SK-MEL-5 (cell line): ENCODE data around the gene ZMYM2. TPM values are rescaled to one million over a fixed set of nuclear protein-coding genes. Genes with fewer than 3 reads are reported as not detected.

ENCODE experiments used
- DNase-seq: peaks from one replicate; pipeline ENCODE4 v3.0.0-alpha.2; 2016; ENCODE audit warnings: low read depth, low spot score
- in situ Hi-C: cut with HindIII; loops from 2 replicates; pipeline ENCODE4 v1.10.0; 2016; ENCODE audit warnings: low sequenced_read_pairs, high pct_unique_total_duplicates, low pct_unique_long_range_greater_than_20kb
- total RNA-seq: library from RNA; depleted of rRNA; stranded (reverse); fragments of >200 nt; shearing (Covaris generic); gene quantifications from 2 replicates; pipeline ENCODE4 v1.2.3, GENCODE V29; 2014

The ZMYM2 gene
- total RNA-seq, 1 experiment from 2014 or later = 84.6 TPM

DNA sequence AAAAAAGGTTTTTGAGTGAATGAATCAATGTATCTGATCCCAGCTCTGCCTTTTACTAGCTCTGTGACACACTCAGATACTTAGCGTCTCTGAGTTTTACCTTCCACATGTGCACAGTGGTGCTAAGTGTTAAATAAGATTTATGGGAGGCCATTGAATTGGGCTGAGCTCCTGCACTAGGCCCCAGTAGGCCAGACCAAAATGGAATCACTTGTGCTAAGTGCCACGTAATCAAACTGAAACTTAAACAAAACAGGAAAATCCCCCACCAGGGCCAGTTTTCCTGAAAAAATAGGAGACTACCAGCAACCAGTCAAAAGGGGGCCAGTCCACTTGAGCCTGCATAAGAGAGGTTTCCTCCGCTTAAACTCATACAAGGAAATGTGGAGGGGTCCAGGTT, 161.4 kb downstream of the ZMYM2 start:
- in situ Hi-C loops = no loop called here
- DNase-seq = no peak

DNA sequence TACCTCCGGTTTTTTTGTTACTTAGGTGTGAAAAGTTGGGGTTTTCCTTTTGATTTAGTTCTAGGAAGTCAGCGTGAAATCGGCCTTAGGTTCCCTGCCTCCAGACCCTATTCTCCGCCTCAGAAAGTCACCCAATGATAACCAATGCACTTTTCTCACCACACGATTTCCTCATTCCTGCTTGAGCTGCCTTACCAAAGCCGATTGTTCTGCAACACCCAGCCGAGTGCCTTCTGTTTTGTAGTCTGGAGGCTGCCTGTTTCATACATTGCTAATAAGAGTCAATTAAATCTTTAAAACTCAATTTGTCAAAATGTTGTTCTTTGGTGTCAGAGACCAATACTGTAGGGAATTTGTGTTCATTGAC, 162.6 kb downstream of the ZMYM2 start:
- in situ Hi-C loops = no loop called here

DNA sequence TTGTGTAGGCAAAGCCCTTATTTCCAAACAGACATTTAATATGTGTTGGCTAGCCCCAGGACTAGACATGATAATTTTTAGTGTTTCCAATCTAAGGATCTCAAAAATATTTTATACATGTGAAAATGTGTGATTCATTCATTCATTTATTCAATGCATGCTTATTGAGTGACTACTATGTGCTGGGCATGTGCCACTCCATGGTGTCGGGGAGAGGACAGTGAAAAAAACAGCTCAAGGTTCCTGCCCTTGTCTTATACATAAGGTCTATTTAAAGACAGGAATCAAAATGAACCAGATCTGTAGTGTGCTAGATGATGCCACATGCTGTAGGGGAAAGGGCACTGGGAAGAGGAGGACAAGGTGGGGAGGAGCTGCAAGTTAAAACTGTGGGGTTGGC, 165.8 kb downstream of the ZMYM2 start:
- in situ Hi-C loops = no loop called here

More for the DNA sequence above, 162.6 kb downstream of the ZMYM2 start:
- peak; percentile 30 for DNase-seq

DNA sequence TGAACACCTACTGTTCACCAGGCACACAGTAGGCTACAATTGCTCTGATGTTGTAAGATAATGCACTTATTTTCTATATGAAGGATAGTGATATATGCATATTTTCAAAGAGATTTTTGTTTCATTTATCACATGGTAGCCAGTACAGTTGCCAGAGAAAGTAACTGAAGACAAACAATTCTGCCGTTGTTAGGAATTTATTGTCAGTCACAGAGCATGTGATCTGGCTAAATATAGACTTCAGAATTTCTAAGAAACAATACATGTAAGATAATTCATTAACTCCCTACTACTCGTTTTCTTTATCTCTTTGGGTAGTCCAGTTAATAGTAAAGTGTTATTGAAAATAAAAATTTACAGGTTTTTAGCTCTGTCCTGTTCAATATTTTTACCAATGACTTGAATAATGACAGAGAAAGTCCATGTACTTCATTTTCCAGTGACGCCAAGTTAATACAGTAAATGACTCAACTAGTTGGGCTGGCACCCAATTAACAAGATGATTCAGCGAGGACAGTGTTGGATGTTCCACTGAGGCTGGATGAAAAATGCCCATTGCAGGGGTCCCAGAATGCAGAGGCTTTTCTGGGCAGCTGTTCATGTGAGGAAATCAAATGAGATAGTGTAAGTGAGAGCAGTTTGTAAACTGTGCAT, 166.7 kb downstream of the ZMYM2 start:
- in situ Hi-C loops = no loop called here
- DNase-seq = peak; percentile 94

More for the DNA sequence above, 165.8 kb downstream of the ZMYM2 start:
- peak; percentile 16 for DNase-seq

DNA sequence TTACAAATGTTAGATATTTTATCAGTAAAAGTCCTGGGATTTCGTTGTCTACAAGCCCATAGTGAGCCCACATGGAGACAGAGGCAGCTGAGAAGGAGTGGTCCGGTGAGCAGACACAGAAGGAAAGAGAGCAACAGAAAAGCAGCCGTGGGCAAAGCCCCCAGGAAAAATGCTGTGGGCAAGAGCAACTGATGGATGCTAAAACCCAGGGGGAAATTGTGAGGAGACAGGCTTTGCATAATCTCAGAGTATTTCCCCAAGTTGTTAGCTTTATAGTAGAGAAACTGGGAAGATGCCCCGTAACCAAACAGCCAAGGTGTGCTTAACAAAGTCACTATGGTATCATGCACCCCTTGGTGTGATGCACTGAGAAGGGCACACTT, 167.2 kb downstream of the ZMYM2 start:
- no peak for DNase-seq
- in situ Hi-C loops = no loop called here

DNA sequence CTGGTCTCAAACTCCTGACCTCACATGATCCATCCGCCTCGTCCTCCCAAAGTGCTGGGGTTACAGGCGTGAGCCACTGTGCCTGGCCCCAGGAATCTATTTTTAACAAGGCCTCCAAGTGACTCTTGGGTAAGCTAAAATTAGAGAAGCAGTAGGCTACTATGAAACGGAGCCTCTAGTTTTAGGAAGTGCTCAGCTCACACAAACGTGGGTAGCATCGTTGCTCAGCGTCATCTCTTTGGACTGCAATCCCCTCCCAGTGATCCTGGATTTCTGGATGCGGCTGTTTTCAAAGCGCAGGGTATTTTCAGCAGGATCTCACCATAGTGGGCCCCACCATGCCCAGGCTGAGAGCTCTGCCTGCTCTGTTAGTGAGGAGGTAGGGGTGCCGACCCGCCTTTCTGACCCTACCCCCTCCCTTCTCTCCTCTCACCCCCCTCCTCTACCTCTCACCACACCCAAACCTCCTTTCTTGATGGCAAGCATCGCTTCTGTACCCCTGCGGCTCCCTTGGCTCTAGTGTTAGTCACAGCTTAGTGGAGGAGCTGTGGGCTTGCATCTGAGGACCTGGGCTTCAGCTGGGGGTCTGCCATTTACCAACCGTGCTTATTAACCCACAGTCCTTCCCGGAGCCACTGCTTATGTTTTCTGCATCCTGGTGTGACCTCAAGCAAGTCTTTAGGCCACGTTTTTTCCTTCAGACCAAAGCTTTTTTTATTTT, 168.2 kb downstream of the ZMYM2 start:
- in situ Hi-C loops = no loop called here

DNA sequence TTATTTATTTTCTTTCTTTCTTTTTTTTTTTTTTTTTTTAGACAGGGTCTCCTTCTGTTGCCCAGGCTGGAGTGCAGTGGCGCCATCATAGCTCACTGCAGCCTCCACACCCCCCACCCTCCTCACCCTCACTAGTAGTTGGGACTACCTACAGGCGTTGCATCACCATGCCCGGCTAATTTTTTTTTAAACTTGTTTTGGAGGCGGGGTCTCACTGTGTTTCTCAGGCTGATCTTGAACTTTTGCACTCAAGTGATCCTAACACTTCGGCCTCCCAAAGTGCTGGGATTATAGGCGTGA, 168.7 kb downstream of the ZMYM2 start:
- in situ Hi-C loops = no loop called here
- peak; percentile 54 for DNase-seq

More for the DNA sequence above, 168.2 kb downstream of the ZMYM2 start:
- peak; percentile 16 for DNase-seq

DNA sequence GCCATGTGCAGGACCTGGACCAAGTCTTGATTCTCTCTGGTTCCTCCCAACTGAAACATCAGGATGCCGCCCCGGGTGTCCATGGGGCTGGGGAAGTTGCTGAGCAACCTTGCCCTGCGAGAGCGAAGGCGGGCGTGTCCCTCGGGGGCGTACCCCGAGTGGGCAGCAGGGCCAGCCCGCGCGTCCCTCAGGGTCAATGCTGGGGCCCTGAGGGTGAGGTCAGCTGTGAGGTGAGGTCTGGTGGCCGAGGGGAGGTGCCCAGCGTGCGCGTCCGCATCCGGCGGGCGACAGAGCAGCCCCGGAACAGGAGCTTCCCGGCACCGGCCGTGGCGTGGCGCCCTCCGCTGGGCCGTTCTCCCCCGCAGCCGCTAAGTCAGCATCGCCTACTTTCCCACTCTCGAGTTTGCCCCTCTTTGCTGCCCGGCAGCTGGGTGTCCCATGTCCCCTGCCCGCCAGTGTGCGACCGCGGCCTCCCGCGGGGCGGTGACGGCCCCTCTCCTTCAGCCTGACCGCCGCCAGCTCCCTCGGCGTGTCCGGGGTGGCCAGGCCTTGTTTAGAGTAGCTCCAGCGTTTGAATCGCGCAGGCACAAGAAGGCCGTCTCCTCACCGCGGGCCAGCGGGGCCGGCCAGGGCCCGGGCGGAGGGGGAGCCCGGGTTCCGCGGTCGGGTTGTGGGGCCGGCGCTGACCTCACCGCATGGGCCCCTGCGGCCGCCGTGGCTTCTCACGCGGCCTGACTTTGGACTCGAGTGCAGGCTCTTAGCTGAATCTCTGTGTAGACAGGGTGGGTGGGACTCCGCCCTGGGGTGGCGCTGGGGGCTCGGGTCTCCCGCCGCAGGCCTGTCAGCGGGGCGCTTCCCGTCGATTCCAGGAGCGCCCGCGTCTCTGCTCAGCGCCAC, 169.3 kb downstream of the ZMYM2 start:
- in situ Hi-C loops = no loop called here
- DNase-seq = peak; percentile 59

DNA sequence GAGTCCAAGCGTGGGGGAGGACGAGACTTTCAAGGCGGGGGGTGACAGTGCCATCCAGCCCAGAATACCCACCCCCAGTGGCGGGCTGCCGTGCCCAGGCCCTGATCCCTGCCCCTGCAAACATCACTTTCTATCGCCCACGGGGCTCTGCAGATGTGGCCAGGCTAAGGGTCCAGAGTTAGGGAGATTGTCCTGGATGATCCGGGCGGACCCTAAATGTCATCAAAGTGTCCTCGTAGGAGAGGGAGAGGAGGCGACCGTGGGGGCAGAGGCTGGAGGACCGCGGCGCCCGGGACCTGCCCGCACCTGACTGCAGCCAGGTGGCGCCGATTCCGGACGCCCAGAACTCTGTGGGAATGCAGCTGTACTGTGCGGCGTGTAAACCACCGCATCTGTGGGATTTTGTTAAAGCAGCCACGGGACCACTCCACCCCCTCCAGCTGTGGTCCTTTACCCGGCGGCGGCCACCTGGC, 170.0 kb downstream of the ZMYM2 start:
- DNase-seq = no peak
- in situ Hi-C loops = no loop called here

DNA sequence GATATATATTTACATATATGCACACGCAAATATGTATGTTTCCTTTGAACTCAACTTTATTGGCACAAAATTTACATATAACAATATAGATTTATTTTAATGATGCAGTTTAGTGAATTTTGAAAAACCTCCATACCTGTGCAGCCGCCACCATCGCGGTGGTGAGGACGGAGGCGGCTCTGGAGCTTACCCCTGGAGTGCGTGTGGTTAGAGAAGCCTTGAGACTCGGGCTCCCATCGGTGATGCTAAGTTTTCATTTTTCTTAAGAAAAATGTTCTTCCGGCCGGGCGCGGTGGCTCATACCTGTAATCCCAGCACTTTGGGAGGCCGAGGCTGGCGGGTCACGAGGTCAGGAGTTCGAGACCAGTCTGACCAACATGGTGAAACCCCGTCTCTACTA, 170.5 kb downstream of the ZMYM2 start:
- DNase-seq = no peak
- in situ Hi-C loops = no loop called here

DNA sequence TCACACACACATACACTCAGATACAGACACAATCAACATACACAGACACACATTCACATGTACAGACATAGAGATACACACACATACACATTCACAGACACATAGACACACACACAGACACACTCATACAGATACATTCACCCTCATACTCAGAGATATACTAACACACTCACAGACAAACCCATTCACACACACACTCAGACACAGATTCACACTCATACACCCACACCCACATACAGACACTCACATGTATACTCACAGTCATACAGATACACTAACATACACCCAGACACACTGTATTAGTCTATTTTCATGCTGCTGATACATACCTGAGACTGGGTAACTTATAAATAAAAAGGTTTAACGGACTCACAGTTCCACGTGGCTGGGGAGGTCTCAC, 171.5 kb downstream of the ZMYM2 start:
- DNase-seq = no peak
- in situ Hi-C loops = no loop called here

DNA sequence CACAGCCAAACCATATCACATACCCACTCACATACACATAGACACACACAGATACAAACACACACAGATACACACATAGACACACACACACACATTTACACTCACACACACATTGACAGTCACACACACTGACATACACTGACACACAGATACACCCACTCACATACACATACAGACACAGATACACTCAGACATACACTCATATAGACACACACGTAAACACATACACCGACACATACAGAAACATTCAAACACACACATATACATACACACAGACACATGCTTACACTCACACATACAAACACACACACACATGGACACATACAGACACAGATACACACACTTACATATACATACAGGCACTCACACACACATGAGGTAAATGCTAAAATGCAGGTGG, 172.1 kb downstream of the ZMYM2 start:
- in situ Hi-C loops = no loop called here

DNA sequence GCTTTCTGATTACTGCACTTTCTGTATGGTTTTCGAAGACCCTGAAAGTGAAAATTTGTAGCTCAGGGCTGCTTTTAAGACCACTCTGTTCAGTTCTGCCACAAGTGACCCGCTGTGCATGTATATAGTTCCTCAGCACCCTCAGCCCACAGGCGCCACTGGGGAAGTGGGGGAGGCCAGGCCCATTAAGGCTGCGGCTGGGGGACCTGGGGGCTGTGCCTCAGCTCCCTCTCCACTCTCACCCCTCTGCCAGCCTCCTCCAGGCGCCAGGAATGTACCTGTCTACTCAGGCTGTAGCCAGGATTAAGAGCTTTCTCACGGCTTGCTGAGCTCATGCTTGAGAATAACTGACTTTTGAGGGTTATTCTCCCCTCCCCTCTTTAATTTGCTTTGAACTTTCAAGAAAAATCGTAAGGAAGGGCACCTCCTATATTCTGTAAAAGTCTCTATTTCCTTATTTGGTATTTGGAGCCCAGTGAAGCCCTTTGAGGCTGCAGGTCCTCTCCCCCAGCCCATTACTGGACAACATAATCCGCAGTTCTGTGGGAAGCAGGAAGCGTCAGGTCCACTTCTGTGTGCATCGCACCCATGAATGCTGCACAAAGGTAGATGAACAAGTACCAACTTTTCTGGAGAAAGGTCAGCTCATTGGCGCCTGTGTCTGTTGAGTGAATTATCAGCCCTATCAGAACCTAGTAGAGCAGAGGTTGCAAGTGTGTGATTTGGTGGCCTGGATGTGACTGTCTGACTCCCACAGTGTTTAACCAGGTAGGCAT, 172.7 kb downstream of the ZMYM2 start:
- in situ Hi-C loops = no loop called here
- no peak for DNase-seq

More for the DNA sequence above, 172.1 kb downstream of the ZMYM2 start:
- no peak for DNase-seq

DNA sequence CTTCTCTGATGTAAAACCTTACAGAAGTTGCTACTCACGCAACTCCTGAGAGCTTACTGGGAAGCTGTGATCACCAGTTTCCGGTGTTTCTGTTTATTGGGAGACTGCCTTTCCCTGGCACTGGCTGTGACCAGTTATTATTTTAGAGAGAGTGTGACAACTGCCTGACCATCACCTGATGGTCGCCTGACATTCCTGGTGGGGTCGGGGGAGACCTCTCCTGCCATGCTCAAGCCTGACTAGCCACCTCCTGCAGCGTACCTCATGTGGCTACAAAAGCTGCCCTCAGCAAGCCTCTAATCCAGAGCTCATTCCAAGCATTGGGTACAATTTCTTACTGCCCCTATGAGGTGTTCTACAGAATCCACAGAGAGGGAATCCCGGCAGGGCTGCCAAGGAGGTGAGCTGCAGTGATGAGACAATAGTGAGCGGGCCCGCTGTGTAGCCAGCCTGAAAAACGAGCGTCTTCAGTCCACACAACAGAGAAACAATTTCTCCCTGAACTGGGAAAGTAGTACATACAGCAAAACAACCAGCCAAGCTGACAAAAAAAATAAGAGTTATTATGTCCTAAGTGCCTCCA, 173.6 kb downstream of the ZMYM2 start:
- in situ Hi-C loops = no loop called here
- no peak for DNase-seq

DNA sequence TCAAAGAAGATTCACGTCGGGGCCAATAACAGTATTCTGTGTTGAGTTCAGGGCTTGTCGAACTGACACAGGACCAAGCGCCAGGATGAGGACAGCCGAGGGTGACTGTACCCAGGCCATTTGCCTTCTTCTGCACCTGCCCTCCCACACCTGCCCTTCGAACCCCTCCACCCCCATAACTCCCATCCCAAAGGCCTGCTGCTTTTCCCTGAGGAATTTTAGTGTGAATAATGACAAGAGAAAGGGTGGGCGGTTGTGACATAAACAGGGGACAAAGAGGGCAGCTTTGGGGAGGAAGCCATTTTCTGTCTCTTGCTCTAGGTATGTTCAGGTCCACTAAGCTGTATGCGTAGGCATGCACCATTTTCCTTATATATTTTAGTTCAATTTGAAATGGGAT, 176.2 kb downstream of the ZMYM2 start:
- in situ Hi-C loops = no loop called here
- DNase-seq = no peak

DNA sequence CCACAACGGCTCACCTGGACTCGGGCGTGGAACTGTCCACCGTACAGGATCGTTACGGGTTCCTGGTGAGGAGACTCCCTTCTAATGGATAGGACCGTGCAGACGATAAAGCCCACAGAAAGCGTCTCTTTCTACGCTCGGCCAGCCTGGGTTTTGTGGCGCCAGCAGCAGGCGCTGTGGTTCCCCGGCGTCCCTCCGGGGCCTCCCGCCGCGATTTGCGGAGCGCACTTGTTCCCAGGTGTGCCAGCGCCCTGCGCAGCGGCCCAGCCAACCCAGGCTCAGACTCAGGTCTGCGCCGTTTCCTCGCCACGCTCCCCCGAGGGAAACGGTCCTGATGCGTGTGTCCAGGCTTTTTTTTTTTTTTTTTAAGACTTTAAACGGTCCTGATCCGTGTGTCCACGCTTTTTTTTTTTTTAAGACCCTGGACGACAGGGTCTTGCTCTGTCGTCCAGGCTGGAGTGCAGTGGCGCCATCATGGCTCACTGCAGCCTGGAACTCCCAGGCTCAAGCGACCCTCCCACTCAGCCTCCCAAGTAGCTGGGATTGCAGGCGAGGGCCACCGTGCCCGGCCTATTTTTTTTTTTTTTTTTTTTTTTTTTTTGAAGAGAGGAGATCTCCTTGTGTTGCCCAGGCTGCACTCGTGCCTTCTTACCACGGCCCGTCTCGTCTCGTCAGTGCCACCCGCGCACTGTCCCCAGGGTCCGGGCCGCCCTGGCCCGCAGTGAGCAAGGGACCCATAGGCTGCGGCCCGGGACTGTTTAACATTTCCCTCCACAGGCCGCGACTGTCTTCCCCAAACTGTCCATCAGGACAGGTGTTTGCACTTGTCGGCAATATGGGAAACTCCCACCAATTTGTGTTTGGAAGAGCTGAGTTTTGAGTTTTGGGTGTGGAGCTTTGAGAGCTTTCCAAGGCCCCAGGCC, 178.5 kb downstream of the ZMYM2 start:
- no peak for DNase-seq
- in situ Hi-C loops = no loop called here

DNA sequence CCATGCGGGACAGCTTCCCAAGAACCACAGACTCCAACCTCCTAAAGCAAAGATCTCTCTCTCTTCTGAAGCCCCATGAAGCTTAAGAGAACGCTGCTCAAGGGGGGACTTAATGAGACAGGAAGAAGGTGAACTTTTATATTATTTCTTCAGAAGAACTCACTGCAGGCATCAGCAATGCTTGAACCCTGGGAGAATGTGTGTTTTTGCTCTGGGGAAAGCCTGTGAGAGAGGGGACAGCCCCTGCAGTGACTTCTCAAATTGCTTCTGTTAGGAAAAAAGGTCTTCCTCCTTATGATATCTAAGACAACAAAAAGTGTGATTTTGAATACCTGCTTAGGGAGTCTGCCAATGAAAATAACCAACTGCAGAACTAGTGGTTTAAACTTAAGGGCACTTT, 179.3 kb downstream of the ZMYM2 start:
- in situ Hi-C loops = no loop called here

More for the DNA sequence above, 179.3 kb downstream of the ZMYM2 start:
- DNase-seq = no peak
